ENCODE data around the gene CUL1. TPM values are rescaled to one million over a fixed set of nuclear protein-coding genes. Genes with fewer than 3 reads are reported as not detected.

The CUL1 gene
- total RNA-seq, 4 donors from 2014 or later: 73.1 to 87.1 (median 77.8) TPM

- 91% methylated on average over 2 of the region's 2 CpGs for WGBS
- no peaks in the 10 kb centered on the region for H3K9me3 ChIP-seq
- TF ChIP-seq POLR2AphosphoS5 (IDR thresholded peaks at IDR 0.05): no peak
- TF ChIP-seq EP300 (IDR thresholded peaks at IDR 0.05): no peak
- TF ChIP-seq CTCF (IDR thresholded peaks at IDR 0.05): no peak
- no peak for TF ChIP-seq POLR2A (IDR thresholded peaks at IDR 0.05; ENCODE audit: low read depth)
- H3K4me1 ChIP-seq: peaks cover 0 to 5% (median 0%) of the 10 kb centered on the region in 4 donors
- no peak overlapping the region for H3K4me3 ChIP-seq
- H3K36me3 ChIP-seq: no peaks in the 10 kb centered on the region
- intact Hi-C loops (cut with DNase I): no loop called here
- H3K27ac ChIP-seq (replicated peaks in 1 of 4): no peak overlapping the region
- H3K27me3 ChIP-seq: no peaks in the 10 kb centered on the region
- DNase-seq (ENCODE audit: extremely low spot score): no peak
Measured at GRCh38 chr7:148661471-148661870, 37.2 kb upstream of the CUL1 start.

GRCh38 chr7:148662646-148663045, 36.1 kb upstream of the CUL1 start:
- H3K27me3 ChIP-seq: no peaks in the 10 kb centered on the region
- no peaks in the 10 kb centered on the region for H3K36me3 ChIP-seq
- no peak for TF ChIP-seq POLR2A (IDR thresholded peaks at IDR 0.05; ENCODE audit: low read depth)
- TF ChIP-seq POLR2AphosphoS5 (IDR thresholded peaks at IDR 0.05): no peak
- no peak for TF ChIP-seq EP300 (IDR thresholded peaks at IDR 0.05)
- TF ChIP-seq CTCF (IDR thresholded peaks at IDR 0.05): no peak
- H3K27ac ChIP-seq (replicated peaks in 1 of 4): no peak overlapping the region
- no peak for DNase-seq (ENCODE audit: extremely low spot score)
- H3K4me3 ChIP-seq: no peak overlapping the region
- H3K4me1 ChIP-seq: peaks cover 0 to 5% (median 0%) of the 10 kb centered on the region in 4 donors
- H3K9me3 ChIP-seq: no peaks in the 10 kb centered on the region
- 66% methylated on average over 2 of the region's 3 CpGs for WGBS
- intact Hi-C loops (cut with DNase I): no loop called here

- no peaks in the 10 kb centered on the region for H3K27me3 ChIP-seq
- no peak for DNase-seq (ENCODE audit: extremely low spot score)
Measured at GRCh38 chr7:148664324-148664723, 34.4 kb upstream of the CUL1 start.

GRCh38 chr7:148665221-148665620, 33.5 kb upstream of the CUL1 start:
- H3K27ac ChIP-seq (replicated peaks in 1 of 4): no peak overlapping the region
- no peaks in the 10 kb centered on the region for H3K27me3 ChIP-seq
- no peak overlapping the region for H3K4me3 ChIP-seq
- no peaks in the 10 kb centered on the region for H3K36me3 ChIP-seq
- 69% methylated on average over 4 of the region's 4 CpGs for WGBS
- no peaks in the 10 kb centered on the region for H3K9me3 ChIP-seq
- DNase-seq (ENCODE audit: extremely low spot score): no peak
- TF ChIP-seq EP300 (IDR thresholded peaks at IDR 0.05) (no peak), POLR2A (IDR thresholded peaks at IDR 0.05; ENCODE audit: low read depth) (no peak), CTCF (IDR thresholded peaks at IDR 0.05) (no peak), POLR2AphosphoS5 (IDR thresholded peaks at IDR 0.05) (no peak)
- peaks cover 0 to 5% (median 0%) of the 10 kb centered on the region in 4 donors for H3K4me1 ChIP-seq
- intact Hi-C loops (cut with DNase I): no loop called here

More at GRCh38 chr7:148664324-148664723, 34.4 kb upstream of the CUL1 start:
- no peaks in the 10 kb centered on the region for H3K36me3 ChIP-seq
- no peak overlapping the region for H3K27ac ChIP-seq (replicated peaks in 1 of 4)
- whole genome bisulfite sequencing: 37% methylated on average over 6 of the region's 6 CpGs
- no peak for TF ChIP-seq CTCF (IDR thresholded peaks at IDR 0.05)
- TF ChIP-seq POLR2A (IDR thresholded peaks at IDR 0.05; ENCODE audit: low read depth): no peak
- no peak for TF ChIP-seq POLR2AphosphoS5 (IDR thresholded peaks at IDR 0.05)
- TF ChIP-seq EP300 (IDR thresholded peaks at IDR 0.05): no peak
- intact Hi-C loops (cut with DNase I): no loop called here
- H3K4me3 ChIP-seq: no peak overlapping the region
- H3K9me3 ChIP-seq: no peaks in the 10 kb centered on the region
- H3K4me1 ChIP-seq: peaks cover 0 to 5% (median 0%) of the 10 kb centered on the region in 4 donors

GRCh38 chr7:148669927-148670326, 28.8 kb upstream of the CUL1 start:
- Histone ChIP-seq H3K36me3 (no peaks in the 10 kb centered on the region), H3K4me3 (no peak overlapping the region), H3K4me1 (no peaks in the 10 kb centered on the region), H3K27ac (replicated peaks in 1 of 4) (no peak overlapping the region), H3K9me3 (peaks cover 0 to 2% (median under 1%) of the 10 kb centered on the region in 4 donors), H3K27me3 (no peaks in the 10 kb centered on the region)
- no peak for TF ChIP-seq CTCF (IDR thresholded peaks at IDR 0.05)
- TF ChIP-seq POLR2AphosphoS5 (IDR thresholded peaks at IDR 0.05): no peak
- TF ChIP-seq POLR2A (IDR thresholded peaks at IDR 0.05; ENCODE audit: low read depth): no peak
- no peak for TF ChIP-seq EP300 (IDR thresholded peaks at IDR 0.05)
- intact Hi-C loops (cut with DNase I): no loop called here
- DNase-seq (ENCODE audit: extremely low spot score): no peak
- WGBS: 88% methylated on average over 3 of the region's 3 CpGs

Data from esophagus muscularis mucosa (tissue), 4 donors.